Upper lobe of left lung (tissue), 4 donors: ENCODE measurements around the gene MGAT4A.

Experiments used
- CTCF ChIP-seq, 6 experiments: fragments of 450-650 bp in 4 of 6; fragments of 200-600 bp in 2 of 6; sonication (generic) in 2 of 6; IDR thresholded peaks; one replicate each; pipeline ENCODE4 v1.5.1; 2016 to 2019; ENCODE audit warnings: antibody characterized with exemption in 6 of 6
- EP300 ChIP-seq, 4 donors: sonication (generic); formaldehyde crosslinking; IDR thresholded peaks; one replicate each; pipeline ENCODE4 v1.5.1; 2017; ENCODE audit warnings: antibody characterized with exemption in 4 of 4, control low read depth in 2 of 4
- POLR2AphosphoS5 ChIP-seq, 2 donors: sonication (generic); formaldehyde crosslinking; IDR thresholded peaks; one replicate each; pipeline ENCODE4 v1.5.1; 2017; ENCODE audit warnings: antibody characterized with exemption in 2 of 2

GRCh38 chr2:98604547-98604946 lies 126.4 kb downstream of the MGAT4A start:
- TF ChIP-seq POLR2AphosphoS5 (IDR thresholded peaks at IDR 0.05), result no peak
- no peak for TF ChIP-seq CTCF (IDR thresholded peaks at IDR 0.05)
- TF ChIP-seq EP300 (IDR thresholded peaks at IDR 0.05), result no peak
